CD4-positive, alpha-beta T cell treated with Interleukin-4 for 1 hour (primary cell): ENCODE results near the gene ARL15.
"Not testable (repeated sequence)": the region's sequence is repeated elsewhere in the genome, so short reads cannot be mapped to it uniquely, and the experiment has no call there.

ENCODE experiments used
- DNase-seq, 2 donors: peaks; one replicate each; pipeline ENCODE4 v3.0.0-alpha.2; 2020 to 2022

Gene ARL15

GRCh38 chr5:54084696-54085095 is 225.7 kb downstream of the ARL15 start:
- DNase-seq, result no peak

GRCh38 chr5:54083851-54084250 is 226.5 kb downstream of the ARL15 start:
- DNase-seq, result no peak

- no peak for DNase-seq
Observed at GRCh38 chr5:54083245-54083644, 227.1 kb downstream of the ARL15 start.

GRCh38 chr5:54081415-54081814 is 229.0 kb downstream of the ARL15 start:
- no peak for DNase-seq

- DNase-seq, result no peak
Observed at GRCh38 chr5:54080831-54081230, 229.5 kb downstream of the ARL15 start.

GRCh38 chr5:54073735-54074134 is 236.6 kb downstream of the ARL15 start:
- no peak for DNase-seq

GRCh38 chr5:54073131-54073530 is 237.2 kb downstream of the ARL15 start:
- no peak for DNase-seq

GRCh38 chr5:54066433-54066832 is 243.9 kb downstream of the ARL15 start:
- DNase-seq, result no peak

- DNase-seq, result no peak
Observed at GRCh38 chr5:54063817-54064216, 246.6 kb downstream of the ARL15 start.

- no peak for DNase-seq
Observed at GRCh38 chr5:54062958-54063357, 247.4 kb downstream of the ARL15 start.

- not testable (repeated sequence) for DNase-seq
Observed at GRCh38 chr5:54060919-54061318, 249.5 kb downstream of the ARL15 start.

- DNase-seq, result no peak
Observed at GRCh38 chr5:54049963-54050362, 260.4 kb downstream of the ARL15 start.

GRCh38 chr5:54049144-54049543 is 261.2 kb downstream of the ARL15 start:
- DNase-seq, result no peak

GRCh38 chr5:54045077-54045792 is 265.1 kb downstream of the ARL15 start:
- DNase-seq, result no peak

- DNase-seq, result not testable (repeated sequence)
Observed at GRCh38 chr5:54044276-54044675, 266.1 kb downstream of the ARL15 start.

- DNase-seq, result no peak
Observed at GRCh38 chr5:54040804-54041203, 269.6 kb downstream of the ARL15 start.

GRCh38 chr5:54040018-54040417 is 270.4 kb downstream of the ARL15 start:
- DNase-seq, result no peak

- no peak for DNase-seq
Observed at GRCh38 chr5:54037205-54037604, 273.2 kb downstream of the ARL15 start.

- DNase-seq, result no peak
Observed at GRCh38 chr5:54030981-54031380, 279.4 kb downstream of the ARL15 start.

GRCh38 chr5:54024466-54024865 is 285.9 kb downstream of the ARL15 start:
- DNase-seq, result no peak

GRCh38 chr5:54022223-54022622 is 288.1 kb downstream of the ARL15 start:
- DNase-seq, result no peak

- no peak for DNase-seq
Observed at GRCh38 chr5:54021431-54022164, 288.8 kb downstream of the ARL15 start.

GRCh38 chr5:54018438-54018837 is 291.9 kb downstream of the ARL15 start:
- DNase-seq, result no peak

- DNase-seq, result no peak
Observed at GRCh38 chr5:54017580-54017979, 292.8 kb downstream of the ARL15 start.
